ENCODE data around the gene CHN1.

DNA sequence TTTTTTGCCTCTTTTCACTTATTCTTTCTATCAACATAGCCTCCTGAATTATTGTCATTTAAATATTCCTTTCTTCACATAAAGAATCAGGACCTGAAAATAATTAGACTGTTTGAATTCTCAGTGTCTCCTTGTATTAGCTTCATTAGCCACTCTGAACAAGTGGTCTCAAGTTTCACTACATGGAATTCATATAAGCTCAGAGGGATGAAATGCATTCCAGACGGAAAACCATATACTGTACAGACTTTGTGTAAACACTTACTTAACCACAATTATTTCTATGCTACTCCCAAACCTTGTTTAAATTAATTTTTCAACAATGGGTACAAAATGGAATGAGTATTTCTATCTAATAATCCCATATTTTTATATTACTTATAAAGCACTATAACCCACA is 53.4 kb downstream of the CHN1 start:
- TF ChIP-seq POLR2AphosphoS5 (IDR thresholded peaks at IDR 0.05; ENCODE audit: low read depth, low read length) (no peak), TAF1 (IDR thresholded peaks at IDR 0.05; ENCODE audit: borderline replicate concordance, insufficient read depth, low read length) (no peak), SIN3A (IDR thresholded peaks at IDR 0.05; ENCODE audit: borderline replicate concordance, insufficient read depth, low read length) (no peak)
- TF ChIP-seq, protein P1, sequence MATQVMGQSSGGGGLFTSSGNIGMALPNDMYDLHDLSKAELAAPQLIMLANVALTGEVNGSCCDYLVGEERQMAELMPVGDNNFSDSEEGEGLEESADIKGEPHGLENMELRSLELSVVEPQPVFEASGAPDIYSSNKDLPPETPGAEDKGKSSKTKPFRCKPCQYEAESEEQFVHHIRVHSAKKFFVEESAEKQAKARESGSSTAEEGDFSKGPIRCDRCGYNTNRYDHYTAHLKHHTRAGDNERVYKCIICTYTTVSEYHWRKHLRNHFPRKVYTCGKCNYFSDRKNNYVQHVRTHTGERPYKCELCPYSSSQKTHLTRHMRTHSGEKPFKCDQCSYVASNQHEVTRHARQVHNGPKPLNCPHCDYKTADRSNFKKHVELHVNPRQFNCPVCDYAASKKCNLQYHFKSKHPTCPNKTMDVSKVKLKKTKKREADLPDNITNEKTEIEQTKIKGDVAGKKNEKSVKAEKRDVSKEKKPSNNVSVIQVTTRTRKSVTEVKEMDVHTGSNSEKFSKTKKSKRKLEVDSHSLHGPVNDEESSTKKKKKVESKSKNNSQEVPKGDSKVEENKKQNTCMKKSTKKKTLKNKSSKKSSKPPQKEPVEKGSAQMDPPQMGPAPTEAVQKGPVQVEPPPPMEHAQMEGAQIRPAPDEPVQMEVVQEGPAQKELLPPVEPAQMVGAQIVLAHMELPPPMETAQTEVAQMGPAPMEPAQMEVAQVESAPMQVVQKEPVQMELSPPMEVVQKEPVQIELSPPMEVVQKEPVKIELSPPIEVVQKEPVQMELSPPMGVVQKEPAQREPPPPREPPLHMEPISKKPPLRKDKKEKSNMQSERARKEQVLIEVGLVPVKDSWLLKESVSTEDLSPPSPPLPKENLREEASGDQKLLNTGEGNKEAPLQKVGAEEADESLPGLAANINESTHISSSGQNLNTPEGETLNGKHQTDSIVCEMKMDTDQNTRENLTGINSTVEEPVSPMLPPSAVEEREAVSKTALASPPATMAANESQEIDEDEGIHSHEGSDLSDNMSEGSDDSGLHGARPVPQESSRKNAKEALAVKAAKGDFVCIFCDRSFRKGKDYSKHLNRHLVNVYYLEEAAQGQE (IDR thresholded peaks at IDR 0.05; ENCODE audit: insufficient read depth in 1 of 2, low read depth in 2 of 2, low read length in 2 of 2), result no peak
